GM21360 (cell line): ENCODE measurements around the gene F2RL1.
"Not testable (repeated sequence)": the region's sequence is repeated elsewhere in the genome, so short reads cannot be mapped to it uniquely, and the experiment has no call there.

Experiments
- ATAC-seq: cut with Tn5 transposase; IDR thresholded peaks from one replicate; pipeline ENCODE4 v1.9.1; 2021; ENCODE audit warnings: mild to moderate bottlenecking, moderate library complexity; ENCODE audit not compliant: unreplicated experiment

The F2RL1 gene

GRCh38 chr5:76805821-76806505, 12.9 kb upstream of the F2RL1 start:
- no peak for ATAC-seq

- no peak for ATAC-seq
Observed at GRCh38 chr5:76807296-76807695, 11.5 kb upstream of the F2RL1 start.

GRCh38 chr5:76808141-76808691, 10.6 kb upstream of the F2RL1 start:
- no peak for ATAC-seq

- no peak for ATAC-seq
Observed at GRCh38 chr5:76809141-76809540, 9.7 kb upstream of the F2RL1 start.

- ATAC-seq: no peak
Observed at GRCh38 chr5:76810236-76810635, 8.6 kb upstream of the F2RL1 start.

- no peak for ATAC-seq
Observed at GRCh38 chr5:76811214-76811613, 7.6 kb upstream of the F2RL1 start.

- not testable (repeated sequence) for ATAC-seq
Observed at GRCh38 chr5:76812209-76812608, 6.6 kb upstream of the F2RL1 start.

GRCh38 chr5:76813982-76814562, 4.8 kb upstream of the F2RL1 start:
- ATAC-seq: no peak

GRCh38 chr5:76816110-76816831, 2.6 kb upstream of the F2RL1 start:
- ATAC-seq: no peak

GRCh38 chr5:76819851-76820525, 1.2 kb downstream of the F2RL1 start:
- ATAC-seq: no peak

- no peak for ATAC-seq
Observed at GRCh38 chr5:76820526-76820890, 1.7 kb downstream of the F2RL1 start.

GRCh38 chr5:76821136-76821535, 2.3 kb downstream of the F2RL1 start:
- ATAC-seq: no peak

GRCh38 chr5:76822105-76822731, 3.4 kb downstream of the F2RL1 start:
- not testable (repeated sequence) for ATAC-seq

GRCh38 chr5:76826416-76826815, 7.6 kb downstream of the F2RL1 start:
- ATAC-seq: not testable (repeated sequence)

- no peak for ATAC-seq
Observed at GRCh38 chr5:76831110-76831452, 12.3 kb downstream of the F2RL1 start.

GRCh38 chr5:76836181-76836580, 17.4 kb downstream of the F2RL1 start:
- ATAC-seq: no peak

GRCh38 chr5:76836585-76836984, 17.8 kb downstream of the F2RL1 start:
- ATAC-seq: no peak

GRCh38 chr5:76838481-76839261, 19.8 kb downstream of the F2RL1 start:
- ATAC-seq: no peak

GRCh38 chr5:76841361-76841760, 22.5 kb downstream of the F2RL1 start:
- ATAC-seq: no peak

- ATAC-seq: no peak
Observed at GRCh38 chr5:76845890-76846289, 27.1 kb downstream of the F2RL1 start.
